ENCODE measurements around the gene ACSL5.
"Not testable (repeated sequence)": the region's sequence is repeated elsewhere in the genome, so short reads cannot be mapped to it uniquely, and the experiment has no call there.

Gene ACSL5

DNA sequence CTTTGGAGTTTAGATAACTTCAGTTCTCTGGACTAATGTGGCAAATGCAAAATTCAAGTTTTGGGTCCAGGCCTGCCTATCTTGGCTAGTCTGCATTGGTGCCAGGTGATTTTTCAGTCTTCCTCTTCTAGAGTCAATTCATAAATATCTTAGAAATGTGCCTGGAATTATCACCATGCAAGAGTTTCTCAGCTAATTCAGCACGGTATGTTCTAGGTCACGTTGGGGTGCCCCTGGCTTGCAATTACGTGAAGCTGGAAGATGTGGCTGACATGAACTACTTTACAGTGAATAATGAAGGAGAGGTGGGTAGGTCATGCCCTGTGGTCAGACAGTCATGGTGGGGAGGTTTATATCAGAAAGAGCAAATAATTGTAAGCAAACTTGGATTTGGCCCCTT, 47.8 kb downstream of the ACSL5 start:
- DNase-seq = no peak

DNA sequence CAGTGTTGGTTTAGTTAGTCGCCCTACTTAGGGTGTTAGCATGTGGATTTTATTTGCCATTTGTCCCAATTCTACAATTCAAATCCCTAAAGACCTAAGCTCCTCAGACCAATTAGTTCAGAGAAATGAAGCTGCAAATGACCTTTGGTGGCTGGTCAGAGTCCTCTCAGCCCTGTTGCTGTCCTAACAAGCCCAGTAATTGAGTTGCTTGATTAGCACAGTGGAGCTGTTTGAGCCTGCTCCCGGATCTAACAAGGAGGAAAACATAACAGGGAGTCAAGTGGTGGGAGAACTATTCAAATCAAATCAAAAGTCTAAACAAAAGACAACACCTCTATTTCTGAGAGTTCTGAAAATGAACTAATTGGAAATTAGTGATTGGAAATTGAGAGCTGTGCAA, 50.7 kb downstream of the ACSL5 start:
- DNase-seq = no peak

DNA sequence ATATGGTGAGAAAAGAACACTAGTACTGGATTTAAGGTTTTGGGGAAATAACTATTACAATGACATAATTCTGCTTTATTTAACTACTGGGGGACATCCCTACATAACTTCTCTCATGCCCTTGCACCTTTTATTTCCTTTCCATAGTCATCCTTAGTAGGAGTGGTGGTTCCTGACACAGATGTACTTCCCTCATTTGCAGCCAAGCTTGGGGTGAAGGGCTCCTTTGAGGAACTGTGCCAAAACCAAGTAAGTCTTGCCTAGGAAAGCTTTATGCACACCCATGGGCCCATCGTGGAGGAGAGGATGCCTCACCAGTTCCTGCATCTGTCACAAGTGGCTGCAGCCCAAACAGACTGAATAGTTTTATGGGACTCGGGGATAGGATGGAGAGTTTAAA, 52.2 kb downstream of the ACSL5 start:
- no peak for DNase-seq

DNA sequence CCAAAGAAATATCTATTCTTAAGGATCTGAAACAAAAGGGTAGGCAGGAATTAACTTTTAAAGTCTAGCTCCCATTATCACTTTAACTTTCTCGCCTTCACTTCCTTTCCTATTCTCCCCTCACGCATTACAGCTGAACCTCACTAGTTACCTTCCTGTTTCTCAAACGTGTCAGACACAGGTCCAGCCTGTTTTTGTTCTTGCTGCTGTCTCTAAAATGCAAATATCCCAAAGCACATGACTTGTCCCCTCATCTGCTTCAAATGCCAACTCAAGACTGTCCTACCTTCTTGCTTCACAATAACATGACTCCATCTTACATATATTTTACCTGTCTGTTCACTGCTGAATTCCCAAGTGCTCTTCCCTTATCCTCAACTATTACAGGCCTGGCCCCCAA, 55.2 kb downstream of the ACSL5 start:
- DNase-seq = no peak

DNA sequence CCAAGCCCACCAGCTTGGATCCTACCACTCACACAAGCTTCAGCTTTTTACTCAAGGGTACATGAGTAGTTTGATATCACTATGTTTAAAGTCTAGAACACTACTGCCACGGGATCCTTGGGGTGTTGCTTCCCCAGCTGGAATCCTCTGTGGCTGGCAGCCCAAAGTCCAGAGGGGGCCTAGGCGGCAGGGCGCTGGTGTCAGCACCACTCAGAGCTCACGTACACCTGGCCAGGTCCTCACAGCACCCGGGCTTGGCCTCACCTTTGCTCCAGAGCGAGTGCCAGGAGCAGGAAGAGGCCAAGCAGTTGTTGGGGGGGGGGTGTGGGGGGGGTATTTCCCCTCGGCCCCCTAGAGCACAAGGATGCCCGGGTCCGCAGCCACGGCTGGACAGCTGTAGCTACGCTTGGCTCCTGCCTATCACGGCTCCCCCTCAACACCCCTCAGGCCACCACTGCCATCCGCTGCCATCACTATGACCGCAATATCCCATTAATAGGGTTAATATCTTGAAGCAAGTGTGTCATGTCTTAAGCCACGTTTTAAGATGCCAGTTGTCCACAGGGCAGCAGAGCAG, 55.8 kb downstream of the ACSL5 start:
- DNase-seq = no peak

DNA sequence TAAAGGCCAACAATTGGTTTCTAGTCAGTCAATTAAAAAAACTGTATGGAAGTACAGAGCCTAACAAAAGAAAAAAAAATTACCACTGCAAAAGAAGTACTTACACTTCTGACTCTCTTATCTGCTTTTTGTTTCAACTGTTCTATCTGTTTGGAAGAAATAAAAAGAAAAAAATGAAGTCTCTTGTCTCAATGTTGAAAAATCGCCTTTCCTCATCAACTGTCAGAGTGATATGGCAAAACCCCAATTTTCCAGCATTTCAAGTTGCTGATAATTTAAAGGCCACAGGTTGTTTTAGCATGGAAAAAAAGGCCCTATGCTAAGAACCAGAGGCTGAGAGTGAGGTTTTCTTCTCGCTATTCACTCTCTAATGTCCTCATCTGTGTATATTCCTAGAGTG, 59.2 kb downstream of the ACSL5 start:
- no peak for DNase-seq

DNA sequence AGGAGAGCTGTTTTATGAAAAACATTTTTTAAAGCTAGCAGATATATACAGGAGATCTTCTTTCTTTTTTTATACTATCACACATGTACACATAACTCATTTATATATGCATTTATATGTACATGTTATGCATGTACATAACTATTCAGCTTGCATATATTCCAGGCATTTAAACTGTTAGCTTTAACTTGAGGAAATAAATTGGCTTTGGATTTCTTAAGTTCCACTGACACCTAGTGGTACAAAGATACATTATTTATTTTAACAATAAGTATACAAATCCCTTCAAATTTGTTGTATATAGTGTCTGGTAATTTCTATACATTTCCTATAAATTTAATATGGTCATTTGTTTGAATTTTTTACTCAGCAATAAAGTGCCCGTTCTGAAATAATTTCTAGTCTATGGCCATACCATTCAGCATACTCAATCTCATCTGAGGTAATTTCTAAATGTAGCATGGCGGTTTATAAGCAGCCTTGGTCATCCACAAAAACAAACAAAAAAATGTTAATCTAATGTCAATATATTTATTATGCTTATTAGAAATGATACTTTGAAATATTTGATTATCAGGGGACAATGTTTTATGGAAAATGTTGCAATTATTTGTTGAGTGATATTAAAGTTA, 61.2 kb downstream of the ACSL5 start:
- no peak for DNase-seq

DNA sequence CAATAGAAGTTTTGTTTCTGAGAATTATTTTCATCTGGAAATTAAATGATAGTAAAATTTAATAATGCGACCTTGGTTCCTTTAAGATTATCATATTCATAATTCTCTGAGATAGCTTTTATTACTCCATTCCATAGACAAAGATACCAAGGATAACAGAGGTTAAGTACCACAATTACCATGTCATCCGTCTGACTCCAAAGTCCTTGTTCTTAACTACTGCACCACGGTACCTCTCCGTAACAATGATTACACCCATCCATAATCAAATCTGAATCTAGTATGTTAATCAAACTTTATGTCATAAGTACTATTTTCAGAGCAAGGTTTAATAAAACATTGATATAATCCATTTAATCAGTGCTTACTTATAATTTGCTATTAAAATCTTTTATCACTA, 64.4 kb downstream of the ACSL5 start:
- no peak for DNase-seq

DNA sequence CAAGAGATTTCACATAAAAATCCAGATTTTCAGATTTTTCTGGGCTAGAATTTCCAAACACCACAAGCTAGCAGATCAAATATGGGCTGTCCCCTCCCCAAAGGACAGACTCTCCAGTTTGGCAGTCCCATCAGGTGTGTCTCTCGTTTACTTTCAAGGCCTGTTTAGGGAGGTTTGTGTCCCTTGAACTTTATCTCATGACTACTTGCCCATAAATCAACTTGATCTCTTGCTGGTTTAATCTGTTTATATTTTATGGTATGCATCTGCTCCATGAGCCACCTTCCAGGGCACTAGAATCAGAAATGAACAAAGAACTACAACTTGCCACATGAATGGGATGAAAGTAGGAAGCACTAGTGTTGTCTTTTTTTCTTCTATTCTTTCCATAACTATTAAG, 67.6 kb downstream of the ACSL5 start:
- no peak for DNase-seq

DNA sequence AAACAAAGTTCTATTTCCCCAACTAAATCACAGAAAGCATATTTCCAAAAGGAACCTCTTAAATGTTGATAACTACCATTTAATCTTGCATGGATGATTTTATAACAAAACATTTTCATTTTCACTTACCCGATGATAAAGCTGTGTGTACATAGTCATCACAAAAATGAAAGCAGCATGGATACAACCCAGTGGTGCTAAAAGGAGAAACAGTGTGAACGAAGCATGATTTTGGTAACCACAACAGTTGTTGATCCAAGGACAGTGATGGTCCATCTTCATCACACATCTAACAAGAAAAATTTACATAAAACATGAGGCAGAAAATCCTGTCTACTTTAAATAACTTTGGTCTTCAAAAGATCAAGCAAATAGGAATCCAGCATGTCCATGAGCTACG, 68.1 kb downstream of the ACSL5 start:
- no peak for DNase-seq

DNA sequence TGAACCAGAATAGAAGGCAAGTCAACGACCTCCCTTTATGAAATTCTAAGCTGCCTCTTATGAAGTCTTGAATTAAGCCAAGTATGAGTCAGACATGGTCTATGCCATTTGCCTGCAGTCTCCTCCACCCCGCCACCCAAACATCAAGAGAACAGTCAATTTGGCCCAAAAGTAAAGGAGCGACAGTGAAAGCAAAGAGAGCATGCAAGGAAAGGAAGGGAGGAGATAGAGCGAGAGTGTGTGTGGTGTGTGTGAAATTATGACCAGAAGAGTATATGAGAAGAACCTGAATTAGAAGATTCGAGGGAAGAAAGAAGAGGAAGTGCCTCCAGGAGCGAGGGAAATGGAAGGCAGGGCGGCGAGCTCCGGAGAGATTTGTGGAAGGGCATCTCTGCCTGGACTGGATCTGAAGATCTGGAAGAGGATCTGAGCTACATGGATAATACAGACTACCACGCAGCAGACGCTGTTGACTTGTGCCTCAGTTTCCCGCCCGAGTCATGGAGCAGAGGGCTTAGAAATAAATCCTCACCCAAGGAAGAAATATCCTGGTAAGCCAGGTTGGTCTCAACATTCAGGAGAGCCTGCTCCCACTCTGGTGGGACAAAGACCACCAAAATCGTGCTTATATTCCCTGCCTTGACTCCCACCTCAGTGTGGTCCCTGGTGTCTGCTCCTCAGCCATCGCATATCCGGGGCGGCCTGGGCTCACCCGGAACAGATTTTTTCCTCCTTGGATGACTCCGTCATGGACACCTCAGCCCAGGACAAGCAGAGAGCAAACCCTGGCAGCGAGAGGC, 72.3 kb downstream of the ACSL5 start:
- peak in 3 of 14 donors; percentile 15 to 47 (median 16) for DNase-seq

DNA sequence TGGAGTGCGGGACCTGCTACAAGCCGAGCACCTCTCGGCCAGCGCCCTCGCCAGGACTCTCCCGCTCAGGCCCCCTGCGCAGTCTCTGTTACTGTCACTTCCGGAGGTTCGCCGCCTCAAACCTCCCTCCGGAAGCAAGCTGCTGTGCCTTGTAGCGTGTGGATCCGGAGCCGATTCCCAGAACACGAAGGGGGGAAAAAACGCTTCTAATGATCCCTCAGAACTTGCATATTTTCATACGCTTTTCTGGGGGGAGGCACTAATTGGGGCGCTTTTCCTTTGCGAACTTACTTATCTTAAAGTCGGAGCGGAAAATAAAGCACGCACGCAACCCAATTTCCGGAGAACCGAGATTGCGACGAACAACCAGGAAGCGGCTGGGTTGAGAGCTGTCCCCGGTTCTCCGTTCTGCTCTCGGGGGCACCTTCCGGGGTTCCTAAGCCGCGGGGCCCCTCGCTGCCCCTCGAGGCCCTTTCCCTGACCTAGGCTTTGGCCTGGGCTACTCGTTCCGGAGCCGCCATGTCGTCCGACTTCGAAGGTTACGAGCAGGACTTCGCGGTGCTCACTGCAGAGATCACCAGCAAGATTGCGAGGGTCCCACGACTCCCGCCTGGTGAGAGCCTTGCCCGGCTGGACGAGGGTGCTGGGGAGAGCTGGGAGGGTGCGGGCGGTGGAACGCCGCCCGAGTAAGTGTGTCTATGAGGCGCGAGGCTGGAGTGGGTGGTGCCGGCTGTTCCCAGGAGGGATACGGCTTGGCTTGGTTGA, 73.1 kb downstream of the ACSL5 start, which contains the start of the genes VTI1A and ZDHHC6:
VTI1A (plus strand) TSS at position 361 of the 765 bp plus-strand sequence; CDS start at position 520, 159 bp downstream.
ZDHHC6 (minus strand) TSS at position 60 of the 765 bp plus-strand sequence. CDS start 1,478 bp downstream, outside the sequence.
- peak; percentile 6 to 94 (median 82) for DNase-seq

DNA sequence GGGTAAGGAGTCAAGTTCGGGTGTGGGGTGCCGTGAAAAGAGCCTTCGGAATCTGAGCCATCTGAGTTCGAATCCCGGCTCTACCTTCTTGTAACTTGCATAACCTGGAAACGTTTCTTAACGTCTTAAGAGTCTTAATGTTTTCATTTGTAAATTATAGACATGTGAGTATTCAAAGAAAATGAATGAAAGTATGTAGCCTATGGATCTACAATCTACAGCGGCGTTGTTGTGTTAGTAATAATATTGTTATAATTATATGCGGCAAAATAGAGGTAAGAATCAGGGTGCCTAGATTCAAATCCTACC, 73.7 kb downstream of the ACSL5 start:
- DNase-seq = no peak

DNA sequence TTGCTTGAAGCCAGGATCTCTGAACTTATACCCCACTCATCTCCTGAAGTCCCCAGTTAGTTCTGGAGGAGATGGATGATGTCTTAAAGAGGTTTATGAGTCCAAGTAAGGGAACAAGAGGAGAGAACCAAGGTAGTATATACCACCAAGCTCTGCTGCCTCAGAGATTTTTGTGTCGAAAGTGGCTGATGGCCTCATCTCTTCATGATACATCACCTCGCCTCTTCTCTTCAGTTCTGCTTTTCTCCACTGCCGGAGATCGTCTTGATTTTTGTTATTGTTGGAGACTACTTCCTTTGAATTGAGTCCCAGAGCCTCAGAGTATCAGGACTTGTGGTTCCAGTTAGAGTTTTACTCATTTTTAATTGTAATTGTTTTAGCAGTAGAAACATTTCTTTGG, 75.0 kb downstream of the ACSL5 start:
- no peak for DNase-seq

DNA sequence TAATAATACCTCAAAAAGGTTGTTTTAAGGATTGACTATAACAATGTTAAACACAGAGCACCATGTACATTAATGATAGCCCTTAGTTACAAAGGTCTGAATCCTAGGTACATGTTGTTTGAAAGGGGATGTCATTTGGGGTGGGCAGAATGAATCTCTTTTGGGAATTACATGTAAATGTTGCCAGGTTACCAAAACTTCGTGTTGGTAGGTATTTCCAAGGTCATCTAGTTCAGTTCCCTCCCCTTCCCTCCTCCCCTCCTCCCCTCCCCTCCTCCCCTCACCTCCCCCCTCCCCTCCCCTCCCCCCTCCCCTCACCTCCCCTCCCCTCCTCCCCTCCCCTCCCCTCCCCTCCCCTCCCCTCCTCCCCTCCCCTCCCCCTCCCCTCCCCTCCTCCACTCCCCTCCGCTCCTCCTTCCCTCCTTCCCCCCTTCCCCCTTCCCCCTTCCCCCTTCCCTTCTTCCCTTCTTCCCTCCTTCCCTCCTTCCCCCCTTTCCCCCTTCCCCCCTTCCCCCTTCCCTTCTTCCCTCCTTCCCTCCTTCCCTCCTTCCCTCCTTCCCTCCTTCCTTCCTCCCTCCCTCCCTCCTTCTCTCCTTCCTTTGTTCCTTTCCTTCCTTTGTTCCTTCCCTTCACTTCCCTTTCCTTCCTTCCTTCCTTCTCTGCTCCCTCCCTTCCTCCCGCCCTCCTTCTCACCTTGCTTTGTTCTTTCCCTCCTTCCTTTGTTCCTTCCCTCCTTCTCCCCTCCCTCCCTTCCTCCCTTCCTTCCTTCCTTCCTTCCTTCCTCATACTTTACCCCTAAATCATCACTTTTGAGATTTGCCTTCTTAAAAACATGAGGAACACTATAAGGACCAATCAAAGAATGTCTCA, 81.2 kb downstream of the ACSL5 start:
- DNase-seq = no peak

DNA sequence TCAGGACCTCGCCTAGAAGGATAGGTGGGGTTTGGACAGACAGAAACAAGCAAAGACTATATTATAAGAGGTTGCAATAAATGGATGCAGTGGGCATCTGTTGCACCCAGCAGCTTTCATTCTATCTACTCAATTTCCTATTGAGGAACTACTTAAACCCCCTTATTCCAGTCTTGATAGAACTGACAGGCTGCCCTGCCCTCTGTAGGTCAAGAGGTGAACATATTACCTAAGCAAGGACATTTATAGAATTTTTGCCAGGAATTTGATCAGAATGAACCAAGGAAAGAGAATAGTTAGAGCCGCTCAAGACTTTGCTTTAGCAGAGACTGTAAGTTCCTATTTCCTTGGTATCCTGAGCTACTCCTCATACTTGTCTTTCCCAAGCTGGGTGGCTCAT, 82.6 kb downstream of the ACSL5 start:
- no peak for DNase-seq

DNA sequence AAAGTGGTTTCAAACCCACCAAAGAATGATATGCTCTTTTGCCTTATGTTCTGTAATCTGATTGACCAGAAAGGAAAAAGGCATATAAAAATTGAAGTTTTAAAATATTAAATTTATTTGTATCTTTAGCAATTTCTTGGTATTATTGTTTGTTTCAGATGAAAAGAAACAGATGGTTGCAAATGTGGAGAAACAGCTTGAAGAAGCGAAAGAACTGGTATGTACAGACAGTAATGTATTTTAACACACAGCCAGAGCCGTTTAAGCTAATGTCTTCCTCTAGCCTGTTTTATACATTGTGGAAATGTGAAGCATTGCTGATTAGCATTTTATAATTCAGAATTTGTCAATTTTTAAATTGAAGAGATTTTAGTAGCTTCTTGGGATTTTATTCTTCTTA, 86.5 kb downstream of the ACSL5 start:
- DNase-seq = no peak

DNA sequence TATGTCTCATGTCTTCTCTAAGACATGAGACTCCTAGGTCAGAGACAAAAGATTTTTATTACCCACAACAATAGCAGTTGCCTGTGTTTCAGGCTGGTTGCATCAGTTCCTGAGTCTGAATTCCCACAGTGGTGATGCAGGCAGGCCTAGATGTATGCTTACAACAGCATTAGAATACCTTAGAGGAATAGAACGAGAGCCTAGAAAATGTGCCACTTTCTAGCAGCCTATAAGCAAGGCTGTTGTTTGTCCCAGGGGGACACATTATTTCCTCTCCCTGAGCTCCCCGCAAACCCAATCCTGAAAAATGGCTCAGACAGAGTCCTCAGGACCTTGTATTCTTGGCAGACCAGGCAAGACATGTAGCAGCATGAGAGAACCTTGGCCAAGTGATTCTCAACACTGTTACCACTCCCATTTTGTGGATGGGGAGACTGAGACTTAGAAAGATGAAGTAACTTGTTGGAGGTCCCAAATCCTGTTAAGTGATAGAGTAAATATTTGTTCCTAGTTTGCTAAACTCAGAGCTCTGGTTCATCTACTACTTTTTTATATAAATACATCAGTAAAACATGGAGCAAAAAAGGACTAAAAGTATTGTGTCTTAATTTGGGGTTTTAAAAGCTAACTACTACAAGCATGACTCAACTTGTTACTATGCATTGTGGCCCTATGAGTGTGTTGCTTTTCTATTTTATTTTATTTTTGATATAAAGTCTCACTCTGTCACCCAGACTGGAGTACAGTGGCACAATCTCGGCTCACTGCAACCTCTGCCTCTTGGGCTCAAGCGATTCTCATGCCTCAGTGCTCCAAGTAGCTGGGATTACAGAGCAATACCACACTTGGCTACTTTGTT, 87.3 kb downstream of the ACSL5 start:
- no peak for DNase-seq

DNA sequence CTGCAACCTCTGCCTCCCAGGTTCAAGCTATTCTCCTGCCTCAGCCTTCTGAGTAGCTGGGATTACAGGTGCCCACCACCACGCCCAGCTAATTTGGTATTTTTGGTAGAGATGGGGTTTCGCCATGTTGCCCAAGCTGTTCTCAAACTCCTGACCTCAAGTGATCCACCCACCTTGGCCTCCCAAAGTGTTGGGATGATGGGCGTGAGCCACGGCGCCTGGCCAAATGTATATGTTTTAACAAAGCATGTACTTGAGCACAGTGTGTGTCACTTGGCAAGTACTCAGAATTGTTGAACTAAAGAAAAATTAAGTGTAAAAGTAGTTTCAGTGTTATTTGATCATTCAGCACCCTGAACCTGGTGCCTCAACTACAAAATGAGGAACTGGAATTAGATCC, 90.2 kb downstream of the ACSL5 start:
- not testable (repeated sequence) for DNase-seq

DNA sequence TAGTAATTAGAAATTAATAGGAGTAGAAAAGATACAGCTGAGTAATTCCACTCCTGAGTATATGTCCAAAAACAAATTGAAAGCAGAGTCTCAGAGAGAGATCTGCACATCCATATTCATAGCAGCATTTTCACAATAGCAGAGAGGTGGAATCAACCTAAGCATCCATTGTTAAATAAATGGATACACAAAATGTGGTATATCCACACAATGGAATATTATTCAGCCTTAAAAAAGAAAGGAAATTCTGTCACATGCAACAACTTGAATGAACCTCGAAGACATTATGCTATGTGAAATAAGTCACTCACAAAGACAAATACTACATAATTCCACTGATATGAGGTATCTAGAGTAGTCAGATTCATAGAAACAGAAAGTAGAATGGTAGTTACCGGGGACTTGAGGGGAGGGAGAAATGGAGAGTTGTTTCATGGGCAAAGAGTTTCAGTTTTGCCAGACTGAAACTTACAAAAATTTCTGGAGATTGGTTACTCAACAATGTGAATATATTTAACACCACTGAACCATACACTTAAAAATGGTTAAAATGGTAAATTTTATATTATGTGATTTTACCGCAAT, 91.5 kb downstream of the ACSL5 start:
- DNase-seq = no peak

DNA sequence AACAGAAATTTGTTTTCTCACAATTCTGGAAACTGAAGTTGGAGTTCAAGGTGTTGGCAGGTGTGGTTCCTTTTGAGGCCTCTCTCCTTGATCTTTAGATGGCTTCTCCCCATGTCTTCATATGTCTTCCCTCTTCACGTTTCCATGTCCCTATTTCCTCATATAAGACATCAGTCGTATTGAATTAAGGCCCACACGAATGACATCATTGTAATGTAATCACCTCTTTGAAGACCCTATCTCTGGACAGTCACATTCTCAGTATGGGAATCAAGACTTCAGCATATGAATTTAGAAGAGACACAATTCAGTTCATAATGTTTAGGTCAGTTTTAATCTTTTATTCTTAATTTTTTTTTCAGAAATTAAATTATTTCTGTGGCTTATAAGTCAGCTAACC, 92.9 kb downstream of the ACSL5 start:
- DNase-seq = no peak

All from C1 segment of cervical spinal cord (tissue), 14 donors.